ENCODE results near the gene FGR. TPM values are rescaled to one million over a fixed set of nuclear protein-coding genes. Genes with fewer than 3 reads are reported as not detected.
A peak's percentile ranks its signal among the peaks of the same experiment; 100 is the strongest.

FGR gene
- total and polyA plus RNA-seq, 2 of the 13 experiments (the other 11 are each of a cell fraction or from before 2014, with no cell fraction given) = not detected

GRCh38 chr1:27668808-27669723 is 34.1 kb upstream of the FGR start (continued):
- TF ChIP-seq HOXA3 (CRISPR knock-in tag; IDR thresholded peaks at IDR 0.05) (0 out of 2 replicates have a peak, but pooled peaks have one; percentile 33), RCOR2 (CRISPR knock-in tag; IDR thresholded peaks at IDR 0.05) (no peak), TAF1 (CRISPR knock-in tag; IDR thresholded peaks at IDR 0.05) (no peak), ADNP (CRISPR knock-in tag; IDR thresholded peaks at IDR 0.05) (no peak), TFDP1 (CRISPR knock-in tag; IDR thresholded peaks at IDR 0.05; ENCODE audit: borderline replicate concordance) (0 out of 2 replicates have a peak, but pooled peaks have one; percentile 13), ZNF441 (CRISPR knock-in tag; IDR thresholded peaks at IDR 0.05; ENCODE audit: borderline replicate concordance) (peak; percentile 78; the same call in 1 of the 2 replicates), ZUFSP (CRISPR knock-in tag; IDR thresholded peaks at IDR 0.05; ENCODE audit: borderline replicate concordance) (no peak), HDAC1 (CRISPR knock-in tag; IDR thresholded peaks at IDR 0.05) (0 out of 2 replicates have a peak, but pooled peaks have one; percentile 31), ZNF317 (CRISPR knock-in tag; IDR thresholded peaks at IDR 0.05) (no peak), RAD21 (CRISPR knock-in tag; IDR thresholded peaks at IDR 0.05) (peak; percentile 73), TEAD3 (CRISPR knock-in tag; optimal IDR thresholded peaks at IDR 0.05; ENCODE audit: borderline replicate concordance) (peak; percentile 15), TSC22D2 (CRISPR knock-in tag; IDR thresholded peaks at IDR 0.05; ENCODE audit: borderline replicate concordance) (peak; percentile 16; the same call in 1 of the 2 replicates), MYPOP (CRISPR knock-in tag; IDR thresholded peaks at IDR 0.05) (no peak; the same call in 1 of the 2 replicates), HNF1A (IDR thresholded peaks at IDR 0.05; ENCODE audit: low read depth) (no peak), HNF1A (CRISPR knock-in tag; IDR thresholded peaks at IDR 0.05; ENCODE audit: borderline replicate concordance) (0 out of 2 replicates have a peak, but pooled peaks have one; percentile 22), CTCF (CRISPR knock-in tag; IDR thresholded peaks at IDR 0.05) (peak; percentile 96), PBX2 (CRISPR knock-in tag; IDR thresholded peaks at IDR 0.05) (no peak)
